Peyer's patch (tissue), 4 donors: ENCODE measurements around the gene LSM10.

ENCODE experiments used
- CTCF ChIP-seq, 6 experiments: fragments of 450-650 bp in 4 of 6; fragments of 200-600 bp in 2 of 6; sonication (generic) in 1 of 6; IDR thresholded peaks; one replicate each; pipeline ENCODE4 v1.5.1; 2017 to 2019; ENCODE audit warnings: antibody characterized with exemption in 6 of 6, mild to moderate bottlenecking in 3 of 6, moderate library complexity in 1 of 6
- POLR2A ChIP-seq, 2 donors: fragments of 450-650 bp; IDR thresholded peaks; one replicate each; pipeline ENCODE4 v1.5.1; 2017; ENCODE audit warnings: antibody characterized with exemption in 2 of 2, mild to moderate bottlenecking in 2 of 2, moderate library complexity in 2 of 2

GRCh38 chr1:36400514-36400824 is 2.8 kb upstream of the LSM10 start:
- TF ChIP-seq CTCF (IDR thresholded peaks at IDR 0.05) (no peak), POLR2A (IDR thresholded peaks at IDR 0.05) (no peak)
